ENCODE results near the gene TYROBP.

Gene TYROBP

DNA sequence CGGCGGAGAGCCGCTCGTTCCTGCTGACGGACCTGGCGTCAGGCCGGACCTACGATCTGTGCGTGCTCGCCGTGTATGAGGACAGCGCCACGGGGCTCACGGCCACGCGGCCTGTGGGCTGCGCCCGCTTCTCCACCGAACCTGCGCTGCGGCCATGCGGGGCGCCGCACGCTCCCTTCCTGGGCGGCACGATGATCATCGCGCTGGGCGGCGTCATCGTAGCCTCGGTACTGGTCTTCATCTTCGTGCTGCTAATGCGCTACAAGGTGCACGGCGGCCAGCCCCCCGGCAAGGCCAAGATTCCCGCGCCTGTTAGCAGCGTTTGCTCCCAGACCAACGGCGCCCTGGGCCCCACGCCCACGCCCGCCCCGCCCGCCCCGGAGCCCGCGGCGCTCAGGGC is 36.5 kb upstream of the TYROBP start:
- no peak for DNase-seq
- H3K4me3 ChIP-seq (ENCODE audit: low read depth, low read length): no peak overlapping the region
- no peak overlapping the region for H3K27ac ChIP-seq
- in situ Hi-C loops (cut with HindIII; ENCODE audit: low pct_ligation_motif_present, low sequenced_read_pairs): no loop called here
- H3K27me3 ChIP-seq (replicated peaks): no peaks in the 10 kb centered on the region
- peaks cover under 1% of the 10 kb centered on the region for H3K36me3 ChIP-seq (replicated peaks)
- TF ChIP-seq, protein P1, sequence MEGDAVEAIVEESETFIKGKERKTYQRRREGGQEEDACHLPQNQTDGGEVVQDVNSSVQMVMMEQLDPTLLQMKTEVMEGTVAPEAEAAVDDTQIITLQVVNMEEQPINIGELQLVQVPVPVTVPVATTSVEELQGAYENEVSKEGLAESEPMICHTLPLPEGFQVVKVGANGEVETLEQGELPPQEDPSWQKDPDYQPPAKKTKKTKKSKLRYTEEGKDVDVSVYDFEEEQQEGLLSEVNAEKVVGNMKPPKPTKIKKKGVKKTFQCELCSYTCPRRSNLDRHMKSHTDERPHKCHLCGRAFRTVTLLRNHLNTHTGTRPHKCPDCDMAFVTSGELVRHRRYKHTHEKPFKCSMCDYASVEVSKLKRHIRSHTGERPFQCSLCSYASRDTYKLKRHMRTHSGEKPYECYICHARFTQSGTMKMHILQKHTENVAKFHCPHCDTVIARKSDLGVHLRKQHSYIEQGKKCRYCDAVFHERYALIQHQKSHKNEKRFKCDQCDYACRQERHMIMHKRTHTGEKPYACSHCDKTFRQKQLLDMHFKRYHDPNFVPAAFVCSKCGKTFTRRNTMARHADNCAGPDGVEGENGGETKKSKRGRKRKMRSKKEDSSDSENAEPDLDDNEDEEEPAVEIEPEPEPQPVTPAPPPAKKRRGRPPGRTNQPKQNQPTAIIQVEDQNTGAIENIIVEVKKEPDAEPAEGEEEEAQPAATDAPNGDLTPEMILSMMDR (IDR thresholded peaks at IDR 0.05; ENCODE audit: low read depth, low read length, missing control alignments): no peak

DNA sequence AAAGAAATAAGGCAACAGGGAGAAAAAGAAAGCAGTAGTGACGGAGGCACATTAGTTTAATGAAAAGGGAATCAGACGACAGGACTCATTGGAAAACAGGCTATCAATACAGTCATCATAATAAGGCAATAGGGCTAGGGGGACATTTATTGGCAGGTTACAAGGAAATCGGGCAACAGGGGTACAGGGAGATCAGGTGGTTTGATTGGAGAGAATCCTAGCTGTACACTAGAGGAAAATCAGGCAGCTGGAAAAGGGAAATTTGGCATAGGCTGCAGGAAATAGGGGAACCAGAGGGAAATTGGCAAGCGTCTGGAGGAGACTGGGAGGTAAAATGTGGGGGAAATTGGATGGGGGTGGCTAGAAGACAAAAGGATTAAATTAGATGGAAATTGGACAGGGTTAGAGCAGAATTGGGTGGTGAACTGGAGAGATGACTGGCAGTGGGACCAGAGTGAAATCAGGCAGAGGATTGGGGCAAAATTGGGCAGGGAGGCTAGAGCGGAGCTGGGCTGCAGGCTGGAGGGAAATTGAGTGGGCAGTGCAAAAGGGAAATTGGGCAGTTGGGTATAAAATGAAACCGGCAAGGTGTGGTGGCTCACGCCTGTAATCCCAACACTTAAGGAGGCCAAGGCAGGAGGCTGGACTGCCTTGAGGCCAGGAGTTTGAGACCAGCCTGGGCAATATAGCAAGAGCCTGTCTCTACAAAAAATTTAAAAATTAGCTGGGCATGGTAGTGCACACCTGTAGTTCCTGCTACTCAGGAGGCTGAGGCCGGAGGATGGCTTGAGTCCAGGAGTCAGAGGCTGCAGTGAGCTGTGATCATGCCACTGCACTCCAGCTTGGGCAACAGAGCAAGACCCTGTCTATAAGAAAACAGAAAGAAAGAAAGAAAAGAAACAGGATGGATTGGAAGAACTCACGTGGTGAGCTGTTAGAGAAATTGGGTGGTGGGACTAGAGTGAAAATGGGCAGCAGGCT is 35.5 kb upstream of the TYROBP start:
- in situ Hi-C loops (cut with HindIII; ENCODE audit: low pct_ligation_motif_present, low sequenced_read_pairs): no loop called here
- peaks cover 2% of the 10 kb centered on the region for H3K36me3 ChIP-seq (replicated peaks)
- no peak for DNase-seq
- TF ChIP-seq, protein P1 (IDR thresholded peaks at IDR 0.05; ENCODE audit: low read depth, low read length, missing control alignments): no peak
- H3K4me3 ChIP-seq (ENCODE audit: low read depth, low read length): no peak overlapping the region
- no peaks in the 10 kb centered on the region for H3K27me3 ChIP-seq (replicated peaks)
- no peak overlapping the region for H3K27ac ChIP-seq

DNA sequence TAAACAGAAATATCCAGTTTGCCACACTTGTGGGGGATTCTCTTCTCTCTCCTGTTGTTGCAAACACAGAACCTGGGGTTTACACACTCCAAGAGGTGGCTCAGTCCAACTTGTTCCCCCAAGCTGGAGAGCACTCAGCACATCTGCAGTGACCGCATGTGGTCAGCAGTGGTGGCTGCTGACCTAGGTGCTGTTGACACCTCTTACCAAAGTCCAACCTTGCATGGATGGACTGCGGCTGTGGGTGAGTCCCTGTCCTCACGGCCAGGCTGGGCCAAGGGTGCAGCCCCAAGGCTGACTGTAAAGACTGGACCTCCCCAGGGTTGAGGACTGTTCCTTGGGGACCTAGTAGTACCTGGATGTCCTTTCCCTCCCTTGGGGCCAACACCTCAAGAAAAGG is 34.1 kb upstream of the TYROBP start:
- TF ChIP-seq, protein P1 (IDR thresholded peaks at IDR 0.05; ENCODE audit: low read depth, low read length, missing control alignments): no peak
- no peaks in the 10 kb centered on the region for H3K27me3 ChIP-seq (replicated peaks)
- H3K36me3 ChIP-seq (replicated peaks): peaks cover 2% of the 10 kb centered on the region

DNA sequence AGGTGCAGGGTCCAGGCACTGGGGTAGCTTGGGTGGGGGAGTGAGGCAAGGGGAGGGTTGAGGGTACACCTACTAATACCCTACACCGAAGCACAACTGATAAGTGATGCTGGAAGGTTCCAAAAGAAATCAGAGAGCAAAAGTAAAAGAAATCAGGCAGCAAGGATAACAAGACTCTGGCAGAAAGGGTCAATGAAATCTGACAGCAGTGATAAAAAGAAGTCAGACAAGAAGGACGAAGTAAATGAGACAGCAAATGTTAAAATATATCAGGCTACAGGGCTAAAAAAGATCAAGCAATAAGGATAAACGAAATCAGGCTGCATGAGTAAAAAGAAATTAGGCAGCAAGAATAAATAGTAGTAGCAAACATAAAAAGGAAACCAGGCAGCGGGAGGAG is 32.7 kb upstream of the TYROBP start:
- no peak overlapping the region for H3K4me3 ChIP-seq (ENCODE audit: low read depth, low read length)
- no peak overlapping the region for H3K27ac ChIP-seq
- TF ChIP-seq, protein P1 (IDR thresholded peaks at IDR 0.05; ENCODE audit: low read depth, low read length, missing control alignments): no peak
- H3K36me3 ChIP-seq (replicated peaks): peaks cover 2% of the 10 kb centered on the region
- no peak for DNase-seq
- no peaks in the 10 kb centered on the region for H3K27me3 ChIP-seq (replicated peaks)
- in situ Hi-C loops (cut with HindIII; ENCODE audit: low pct_ligation_motif_present, low sequenced_read_pairs): no loop called here

More for the DNA sequence above, 34.1 kb upstream of the TYROBP start:
- no peak for DNase-seq
- in situ Hi-C loops (cut with HindIII; ENCODE audit: low pct_ligation_motif_present, low sequenced_read_pairs): no loop called here
- no peak overlapping the region for H3K4me3 ChIP-seq (ENCODE audit: low read depth, low read length)
- no peak overlapping the region for H3K27ac ChIP-seq

DNA sequence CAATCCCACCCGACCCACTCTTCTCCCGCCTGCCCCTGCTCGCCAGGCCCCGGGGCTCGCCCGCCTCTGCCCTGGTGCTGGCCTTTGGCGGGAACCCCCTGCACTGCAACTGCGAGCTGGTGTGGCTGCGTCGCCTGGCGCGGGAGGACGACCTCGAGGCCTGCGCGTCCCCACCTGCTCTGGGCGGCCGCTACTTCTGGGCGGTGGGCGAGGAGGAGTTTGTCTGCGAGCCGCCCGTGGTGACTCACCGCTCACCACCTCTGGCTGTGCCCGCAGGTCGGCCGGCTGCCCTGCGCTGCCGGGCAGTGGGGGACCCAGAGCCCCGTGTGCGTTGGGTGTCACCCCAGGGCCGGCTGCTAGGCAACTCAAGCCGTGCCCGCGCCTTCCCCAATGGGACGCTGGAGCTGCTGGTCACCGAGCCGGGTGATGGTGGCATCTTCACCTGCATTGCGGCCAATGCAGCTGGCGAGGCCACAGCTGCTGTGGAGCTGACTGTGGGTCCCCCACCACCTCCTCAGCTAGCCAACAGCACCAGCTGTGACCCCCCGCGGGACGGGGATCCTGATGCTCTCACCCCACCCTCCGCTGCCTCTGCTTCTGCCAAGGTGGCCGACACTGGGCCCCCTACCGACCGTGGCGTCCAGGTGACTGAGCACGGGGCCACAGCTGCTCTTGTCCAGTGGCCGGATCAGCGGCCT is 32.1 kb upstream of the TYROBP start:
- Histone ChIP-seq H3K36me3 (replicated peaks) (peaks cover 2% of the 10 kb centered on the region), H3K27ac (no peak overlapping the region), H3K4me3 (ENCODE audit: low read depth, low read length) (no peak overlapping the region), H3K27me3 (replicated peaks) (no peaks in the 10 kb centered on the region)
- in situ Hi-C loops (cut with HindIII; ENCODE audit: low pct_ligation_motif_present, low sequenced_read_pairs): no loop called here
- no peak for DNase-seq
- TF ChIP-seq, protein P1 (IDR thresholded peaks at IDR 0.05; ENCODE audit: low read depth, low read length, missing control alignments): no peak

Measured in brain microvascular endothelial cell (primary cell).